ENCODE data around the gene NT5C3A. TPM values are rescaled to one million over a fixed set of nuclear protein-coding genes. Genes with fewer than 3 reads are reported as not detected.
A peak's percentile ranks its signal among the peaks of the same experiment; 100 is the strongest.

NT5C3A gene
- total and polyA plus RNA-seq, 2 of the 13 experiments (the other 11 are each of a cell fraction or from before 2014, with no cell fraction given): 16.9 to 34.0 TPM

DNA sequence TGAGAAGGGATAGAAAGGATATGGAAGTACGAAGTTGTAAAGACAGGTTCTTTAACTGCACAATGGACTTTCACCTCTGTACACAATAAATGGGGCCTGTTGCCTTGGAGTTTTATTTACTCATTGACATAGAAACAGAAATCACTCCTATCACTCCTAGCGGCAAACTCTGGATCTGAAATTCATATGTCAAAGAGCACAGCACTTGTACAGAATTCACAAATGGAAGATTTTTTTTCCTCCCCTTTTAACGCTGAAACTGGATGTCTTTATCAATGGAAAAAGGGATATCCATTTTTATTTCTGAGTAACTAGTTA, 18.2 kb downstream of the NT5C3A start (continued):
- peak; percentile 59 for TF ChIP-seq RFX3 (CRISPR knock-in tag; IDR thresholded peaks at IDR 0.05)
- peak; percentile 29 for TF ChIP-seq ASH2L (IDR thresholded peaks at IDR 0.05; ENCODE audit: insufficient read length, low read depth, low read length)
- no peak for TF ChIP-seq ZNF253 (CRISPR knock-in tag; IDR thresholded peaks at IDR 0.05; ENCODE audit: borderline replicate concordance)
- no peak for TF ChIP-seq FOXM1 (CRISPR knock-in tag; IDR thresholded peaks at IDR 0.05)
- no peak for TF ChIP-seq ISX (CRISPR knock-in tag; conservative IDR thresholded peaks at IDR 0.05)
- TF ChIP-seq FOXA1 (IDR thresholded peaks at IDR 0.05): no peak
- peak; percentile 74 for TF ChIP-seq FOXA1 (CRISPR knock-in tag; IDR thresholded peaks at IDR 0.05)
- TF ChIP-seq NFYB (CRISPR knock-in tag; IDR thresholded peaks at IDR 0.05): no peak
- no peak for TF ChIP-seq ZNF704 (CRISPR knock-in tag; IDR thresholded peaks at IDR 0.05; ENCODE audit: borderline replicate concordance)
- TF ChIP-seq ISL2 (CRISPR knock-in tag; IDR thresholded peaks at IDR 0.05): 0 out of 2 replicates have a peak, but pooled peaks have one; percentile 59
- TF ChIP-seq DMAP1 (CRISPR knock-in tag; IDR thresholded peaks at IDR 0.05): no peak
- TF ChIP-seq TARDBP (CRISPR knock-in tag; IDR thresholded peaks at IDR 0.05): 0 out of 2 replicates have a peak, but pooled peaks have one; percentile 49
- no peak for TF ChIP-seq ZNF530 (CRISPR knock-in tag; IDR thresholded peaks at IDR 0.05; ENCODE audit: low read depth)
- TF ChIP-seq ZFP36 (IDR thresholded peaks at IDR 0.05; ENCODE audit: borderline replicate concordance, low read depth, low read length, partially characterized antibody): no peak
- TF ChIP-seq DBP (CRISPR knock-in tag; IDR thresholded peaks at IDR 0.05; ENCODE audit: not compliant biosample characterization): no peak
- no peak for TF ChIP-seq ZNF713 (CRISPR knock-in tag; IDR thresholded peaks at IDR 0.05)
- TF ChIP-seq ZNF549 (CRISPR knock-in tag; IDR thresholded peaks at IDR 0.05): no peak
- no peak for TF ChIP-seq ZNF850 (CRISPR knock-in tag; conservative IDR thresholded peaks at IDR 0.05)
- no peak for TF ChIP-seq KDM4B (CRISPR knock-in tag; IDR thresholded peaks at IDR 0.05)
- no peak for TF ChIP-seq ATF7-NPFF (CRISPR knock-in tag; IDR thresholded peaks at IDR 0.05; ENCODE audit: low read depth)
- TF ChIP-seq, protein P1, sequence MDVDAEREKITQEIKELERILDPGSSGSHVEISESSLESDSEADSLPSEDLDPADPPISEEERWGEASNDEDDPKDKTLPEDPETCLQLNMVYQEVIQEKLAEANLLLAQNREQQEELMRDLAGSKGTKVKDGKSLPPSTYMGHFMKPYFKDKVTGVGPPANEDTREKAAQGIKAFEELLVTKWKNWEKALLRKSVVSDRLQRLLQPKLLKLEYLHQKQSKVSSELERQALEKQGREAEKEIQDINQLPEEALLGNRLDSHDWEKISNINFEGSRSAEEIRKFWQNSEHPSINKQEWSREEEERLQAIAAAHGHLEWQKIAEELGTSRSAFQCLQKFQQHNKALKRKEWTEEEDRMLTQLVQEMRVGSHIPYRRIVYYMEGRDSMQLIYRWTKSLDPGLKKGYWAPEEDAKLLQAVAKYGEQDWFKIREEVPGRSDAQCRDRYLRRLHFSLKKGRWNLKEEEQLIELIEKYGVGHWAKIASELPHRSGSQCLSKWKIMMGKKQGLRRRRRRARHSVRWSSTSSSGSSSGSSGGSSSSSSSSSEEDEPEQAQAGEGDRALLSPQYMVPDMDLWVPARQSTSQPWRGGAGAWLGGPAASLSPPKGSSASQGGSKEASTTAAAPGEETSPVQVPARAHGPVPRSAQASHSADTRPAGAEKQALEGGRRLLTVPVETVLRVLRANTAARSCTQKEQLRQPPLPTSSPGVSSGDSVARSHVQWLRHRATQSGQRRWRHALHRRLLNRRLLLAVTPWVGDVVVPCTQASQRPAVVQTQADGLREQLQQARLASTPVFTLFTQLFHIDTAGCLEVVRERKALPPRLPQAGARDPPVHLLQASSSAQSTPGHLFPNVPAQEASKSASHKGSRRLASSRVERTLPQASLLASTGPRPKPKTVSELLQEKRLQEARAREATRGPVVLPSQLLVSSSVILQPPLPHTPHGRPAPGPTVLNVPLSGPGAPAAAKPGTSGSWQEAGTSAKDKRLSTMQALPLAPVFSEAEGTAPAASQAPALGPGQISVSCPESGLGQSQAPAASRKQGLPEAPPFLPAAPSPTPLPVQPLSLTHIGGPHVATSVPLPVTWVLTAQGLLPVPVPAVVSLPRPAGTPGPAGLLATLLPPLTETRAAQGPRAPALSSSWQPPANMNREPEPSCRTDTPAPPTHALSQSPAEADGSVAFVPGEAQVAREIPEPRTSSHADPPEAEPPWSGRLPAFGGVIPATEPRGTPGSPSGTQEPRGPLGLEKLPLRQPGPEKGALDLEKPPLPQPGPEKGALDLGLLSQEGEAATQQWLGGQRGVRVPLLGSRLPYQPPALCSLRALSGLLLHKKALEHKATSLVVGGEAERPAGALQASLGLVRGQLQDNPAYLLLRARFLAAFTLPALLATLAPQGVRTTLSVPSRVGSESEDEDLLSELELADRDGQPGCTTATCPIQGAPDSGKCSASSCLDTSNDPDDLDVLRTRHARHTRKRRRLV (CRISPR knock-in tag; IDR thresholded peaks at IDR 0.05): no peak
- TF ChIP-seq, protein P2, sequence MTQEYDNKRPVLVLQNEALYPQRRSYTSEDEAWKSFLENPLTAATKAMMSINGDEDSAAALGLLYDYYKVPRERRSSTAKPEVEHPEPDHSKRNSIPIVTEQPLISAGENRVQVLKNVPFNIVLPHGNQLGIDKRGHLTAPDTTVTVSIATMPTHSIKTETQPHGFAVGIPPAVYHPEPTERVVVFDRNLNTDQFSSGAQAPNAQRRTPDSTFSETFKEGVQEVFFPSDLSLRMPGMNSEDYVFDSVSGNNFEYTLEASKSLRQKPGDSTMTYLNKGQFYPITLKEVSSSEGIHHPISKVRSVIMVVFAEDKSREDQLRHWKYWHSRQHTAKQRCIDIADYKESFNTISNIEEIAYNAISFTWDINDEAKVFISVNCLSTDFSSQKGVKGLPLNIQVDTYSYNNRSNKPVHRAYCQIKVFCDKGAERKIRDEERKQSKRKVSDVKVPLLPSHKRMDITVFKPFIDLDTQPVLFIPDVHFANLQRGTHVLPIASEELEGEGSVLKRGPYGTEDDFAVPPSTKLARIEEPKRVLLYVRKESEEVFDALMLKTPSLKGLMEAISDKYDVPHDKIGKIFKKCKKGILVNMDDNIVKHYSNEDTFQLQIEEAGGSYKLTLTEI (CRISPR knock-in tag; conservative IDR thresholded peaks at IDR 0.05): no peak
- TF ChIP-seq NCOR1 (IDR thresholded peaks at IDR 0.05; ENCODE audit: borderline replicate concordance, low read length): peak; percentile 75; the same call in 1 of the 2 replicates
- no peak for TF ChIP-seq ZBTB1 (CRISPR knock-in tag; IDR thresholded peaks at IDR 0.05; ENCODE audit: borderline replicate concordance)

Measured in HepG2 (cell line).